AG10803 (cell line): ENCODE results near the gene MAGI1.

ENCODE experiments used
- DNase-seq: peaks from one replicate; pipeline ENCODE4 v3.0.0; 2010; ENCODE audit warnings: low read depth
- H3K4me3 ChIP-seq: 2 replicates; pipeline ENCODE4 v1.5.1; 2011; ENCODE audit warnings: mild to moderate bottlenecking, low read length, control low read depth
- CTCF ChIP-seq: conservative IDR thresholded peaks from 2 replicates; pipeline ENCODE4 v1.5.1; 2011; ENCODE audit warnings: mild to moderate bottlenecking, low read length, control low read depth, inconsistent platforms

Gene MAGI1

GRCh38 chr3:65508750-65509422 is 529.8 kb downstream of the MAGI1 start:
- no peak for TF ChIP-seq CTCF
- no peak overlapping the region for H3K4me3 ChIP-seq
- no peak for DNase-seq

GRCh38 chr3:65507437-65507836 is 531.3 kb downstream of the MAGI1 start:
- TF ChIP-seq CTCF: no peak
- no peak for DNase-seq

GRCh38 chr3:65503776-65504175 is 534.9 kb downstream of the MAGI1 start:
- H3K4me3 ChIP-seq: no peak overlapping the region
- TF ChIP-seq CTCF: no peak
- no peak for DNase-seq

More at GRCh38 chr3:65507437-65507836, 531.3 kb downstream of the MAGI1 start:
- no peak overlapping the region for H3K4me3 ChIP-seq

GRCh38 chr3:65502526-65502925 is 536.2 kb downstream of the MAGI1 start:
- H3K4me3 ChIP-seq: no peak overlapping the region
- no peak for DNase-seq
- TF ChIP-seq CTCF: no peak

GRCh38 chr3:65500398-65501306 is 538.1 kb downstream of the MAGI1 start:
- DNase-seq: no peak
- no peak for TF ChIP-seq CTCF
- H3K4me3 ChIP-seq: no peak overlapping the region

GRCh38 chr3:65497846-65498245 is 540.9 kb downstream of the MAGI1 start:
- TF ChIP-seq CTCF: no peak
- H3K4me3 ChIP-seq: no peak overlapping the region
- no peak for DNase-seq

GRCh38 chr3:65497236-65497635 is 541.5 kb downstream of the MAGI1 start:
- no peak overlapping the region for H3K4me3 ChIP-seq
- no peak for DNase-seq
- no peak for TF ChIP-seq CTCF
